NCI-H187 treated with DMSO at 0.1 percent for 48 hours (cell line): ENCODE results near the gene DIPK1B.

ENCODE experiments used
- DNase-seq: peaks from one replicate; lab custom pipeline; 2025; lab: John Stamatoyannopoulos, UW

Gene DIPK1B

GRCh38 chr9:136720251-136720897, 8.0 kb downstream of the DIPK1B start:
- no peak for DNase-seq

- DNase-seq = no peak
Measured at GRCh38 chr9:136720898-136721338, 8.5 kb downstream of the DIPK1B start.

- DNase-seq = no peak
Measured at GRCh38 chr9:136721339-136722092, 9.1 kb downstream of the DIPK1B start.

- no peak for DNase-seq
Measured at GRCh38 chr9:136722093-136722968, 10.0 kb downstream of the DIPK1B start.

GRCh38 chr9:136722969-136723356, 10.6 kb downstream of the DIPK1B start:
- DNase-seq = no peak

GRCh38 chr9:136723362-136723976, 11.1 kb downstream of the DIPK1B start:
- DNase-seq = no peak

GRCh38 chr9:136723989-136724388, 11.6 kb downstream of the DIPK1B start:
- DNase-seq = no peak

- no peak for DNase-seq
Measured at GRCh38 chr9:136724772-136725171, 12.4 kb downstream of the DIPK1B start.

GRCh38 chr9:136725612-136726011, 13.2 kb downstream of the DIPK1B start:
- no peak for DNase-seq

- no peak for DNase-seq
Measured at GRCh38 chr9:136726118-136726517, 13.7 kb downstream of the DIPK1B start.

- DNase-seq = no peak
Measured at GRCh38 chr9:136726631-136727191, 14.3 kb downstream of the DIPK1B start.

GRCh38 chr9:136728080-136728547, 15.7 kb downstream of the DIPK1B start:
- no peak for DNase-seq

GRCh38 chr9:136728548-136729123, 16.3 kb downstream of the DIPK1B start:
- no peak for DNase-seq

GRCh38 chr9:136729144-136729543, 16.8 kb downstream of the DIPK1B start:
- DNase-seq = no peak

GRCh38 chr9:136729926-136730325, 17.6 kb downstream of the DIPK1B start:
- DNase-seq = no peak

GRCh38 chr9:136732444-136733178, 20.2 kb downstream of the DIPK1B start:
- no peak for DNase-seq

GRCh38 chr9:136733611-136734010, 21.2 kb downstream of the DIPK1B start:
- no peak for DNase-seq

GRCh38 chr9:136734837-136735496, 22.6 kb downstream of the DIPK1B start:
- DNase-seq = no peak

- no peak for DNase-seq
Measured at GRCh38 chr9:136735812-136736480, 23.6 kb downstream of the DIPK1B start.

GRCh38 chr9:136738960-136739359, 26.6 kb downstream of the DIPK1B start:
- no peak for DNase-seq
